HAP-1 (cell line): ENCODE data around the gene SERINC5.

Source experiments
- DNase-seq, 2 experiments: peaks; one replicate each; pipeline ENCODE4 v3.0.0-alpha.2; 2016 to 2020; ENCODE audit warnings: low spot score in 2 of 2
- H3K27me3 ChIP-seq: fragments of 250-450 bp; sonication (Bioruptor Pico); 2 replicates; pipeline ENCODE4 v1.5.1; 2020; ENCODE audit warnings: low read depth, mild to moderate bottlenecking, moderate library complexity
- H3K36me3 ChIP-seq: fragments of 250-450 bp; sonication (Bioruptor Pico); replicated peaks from 2 replicates; pipeline ENCODE4 v1.5.1; 2020; ENCODE audit warnings: mild to moderate bottlenecking
- H3K4me1 ChIP-seq: fragments of 250-450 bp; sonication (Bioruptor Pico); 2 replicates; pipeline ENCODE4 v1.5.1; 2020; ENCODE audit warnings: mild to moderate bottlenecking
- H3K4me3 ChIP-seq: fragments of 250-450 bp; sonication (Bioruptor Pico); 2 replicates; pipeline ENCODE4 v1.5.1; 2020; ENCODE audit warnings: mild to moderate bottlenecking, moderate library complexity
- H3K9me3 ChIP-seq: fragments of 250-450 bp; sonication (Bioruptor Pico); 2 replicates; pipeline ENCODE4 v1.5.1; 2020; ENCODE audit warnings: mild to moderate bottlenecking, moderate library complexity
- in situ Hi-C: fragments of 300-500 bp; cut with MboI; formaldehyde crosslinking; loops from 3 replicates; pipeline ENCODE4 v1.14.3; 2020; ENCODE audit warnings: low sequenced_read_pairs, inconsistent platforms, mixed read lengths

SERINC5 gene

GRCh38 chr5:80068775-80069174 is 187.1 kb downstream of the SERINC5 start:
- H3K36me3 ChIP-seq = no peaks in the 10 kb centered on the region
- H3K27me3 ChIP-seq = no peaks in the 10 kb centered on the region
- H3K4me3 ChIP-seq = no peak overlapping the region
- no peak for DNase-seq
- peaks cover 13% of the 10 kb centered on the region for H3K4me1 ChIP-seq
- no peaks in the 10 kb centered on the region for H3K9me3 ChIP-seq
- in situ Hi-C loops = no loop called here

GRCh38 chr5:80068246-80068636 is 187.6 kb downstream of the SERINC5 start:
- Histone ChIP-seq H3K36me3 (no peaks in the 10 kb centered on the region), H3K4me1 (peaks cover 13% of the 10 kb centered on the region), H3K9me3 (no peaks in the 10 kb centered on the region), H3K27me3 (no peaks in the 10 kb centered on the region), H3K4me3 (no peak overlapping the region)
- in situ Hi-C loops = no loop called here
- DNase-seq = no peak

- H3K9me3 ChIP-seq = no peaks in the 10 kb centered on the region
- H3K36me3 ChIP-seq = no peaks in the 10 kb centered on the region
- H3K4me1 ChIP-seq = peaks cover 13% of the 10 kb centered on the region
- no peak for DNase-seq
- H3K27me3 ChIP-seq = no peaks in the 10 kb centered on the region
- H3K4me3 ChIP-seq = no peak overlapping the region
- in situ Hi-C loops = no loop called here
Measured at GRCh38 chr5:80067531-80068245, 188.2 kb downstream of the SERINC5 start.

- no peak overlapping the region for H3K4me3 ChIP-seq
- in situ Hi-C loops = no loop called here
Measured at GRCh38 chr5:80067016-80067415, 188.8 kb downstream of the SERINC5 start.

GRCh38 chr5:80064124-80064523 is 191.7 kb downstream of the SERINC5 start:
- Histone ChIP-seq H3K4me3 (no peak overlapping the region), H3K27me3 (no peaks in the 10 kb centered on the region), H3K4me1 (peaks cover under 1% of the 10 kb centered on the region), H3K9me3 (no peaks in the 10 kb centered on the region), H3K36me3 (no peaks in the 10 kb centered on the region)
- in situ Hi-C loops = no loop called here
- no peak for DNase-seq

More at GRCh38 chr5:80067016-80067415, 188.8 kb downstream of the SERINC5 start:
- DNase-seq = no peak
- Histone ChIP-seq H3K36me3 (no peaks in the 10 kb centered on the region), H3K4me1 (peaks cover 13% of the 10 kb centered on the region), H3K9me3 (no peaks in the 10 kb centered on the region), H3K27me3 (no peaks in the 10 kb centered on the region)
